Measurements from ENCODE around the gene SYNE4. TPM values are rescaled to one million over a fixed set of nuclear protein-coding genes. Genes with fewer than 3 reads are reported as not detected.

SYNE4 gene
- total and polyA plus RNA-seq, 9 of the 15 experiments (the other 6 are each of a cell fraction or from before 2014, with no cell fraction given) = 0.03 to 0.65 (median 0.29) TPM

DNA sequence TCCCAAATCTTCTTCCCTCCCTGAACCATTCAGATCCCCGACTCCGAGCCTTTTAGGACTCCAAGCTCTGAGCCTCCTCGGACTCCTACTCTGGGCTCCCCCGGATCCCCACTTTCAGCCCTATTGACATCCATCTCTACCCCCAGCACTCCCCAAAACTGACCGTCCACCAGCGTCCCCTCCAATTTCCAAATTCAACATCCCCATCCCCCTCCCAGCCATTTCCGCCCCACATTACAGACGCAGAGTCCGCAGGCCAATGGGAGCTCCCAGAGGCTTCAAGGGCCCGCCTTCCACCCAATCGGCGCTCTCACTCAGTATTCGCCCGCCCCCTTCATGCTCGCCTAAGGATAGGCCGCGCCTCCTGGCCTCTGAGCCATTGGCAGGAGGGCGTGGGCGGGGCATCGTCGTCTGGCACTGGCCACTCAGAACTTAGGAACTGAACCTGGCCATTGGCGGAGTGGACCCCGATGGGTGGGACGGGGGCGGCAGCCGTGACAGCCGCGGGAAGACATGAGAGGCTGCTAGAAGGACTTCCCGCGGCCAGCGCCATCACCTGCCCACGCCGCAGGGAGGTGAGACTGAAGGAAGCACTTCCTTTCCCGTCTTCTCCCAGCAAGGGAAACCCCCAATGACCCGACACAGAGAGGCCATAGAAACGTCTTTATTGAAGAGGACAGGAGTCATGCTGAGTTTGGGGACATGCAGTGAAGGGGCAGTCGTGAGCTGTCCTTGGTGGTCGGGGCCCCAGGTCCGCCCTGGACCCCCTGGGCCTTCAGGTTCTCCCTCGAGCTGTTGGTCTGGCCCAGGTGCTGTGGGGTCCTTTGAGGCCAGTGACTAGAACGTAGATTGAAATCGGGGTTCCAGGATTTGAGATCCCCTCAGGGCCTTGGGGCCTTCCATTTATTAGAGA, 5.7 kb upstream of the SYNE4 start, which contains the start of gene ALKBH6 (continued):
- no peak for TF ChIP-seq FOXM1 (IDR thresholded peaks at IDR 0.05; ENCODE audit: low read depth)
- TF ChIP-seq FOXM1 (CRISPR knock-in tag; IDR thresholded peaks at IDR 0.05; ENCODE audit: low read depth) = no peak
- no peak for TF ChIP-seq BRD4 (IDR thresholded peaks at IDR 0.05)
- TF ChIP-seq FOS (IDR thresholded peaks at IDR 0.05; ENCODE audit: extremely low read depth, insufficient read length) = peak; percentile 94
- TF ChIP-seq, protein P1, sequence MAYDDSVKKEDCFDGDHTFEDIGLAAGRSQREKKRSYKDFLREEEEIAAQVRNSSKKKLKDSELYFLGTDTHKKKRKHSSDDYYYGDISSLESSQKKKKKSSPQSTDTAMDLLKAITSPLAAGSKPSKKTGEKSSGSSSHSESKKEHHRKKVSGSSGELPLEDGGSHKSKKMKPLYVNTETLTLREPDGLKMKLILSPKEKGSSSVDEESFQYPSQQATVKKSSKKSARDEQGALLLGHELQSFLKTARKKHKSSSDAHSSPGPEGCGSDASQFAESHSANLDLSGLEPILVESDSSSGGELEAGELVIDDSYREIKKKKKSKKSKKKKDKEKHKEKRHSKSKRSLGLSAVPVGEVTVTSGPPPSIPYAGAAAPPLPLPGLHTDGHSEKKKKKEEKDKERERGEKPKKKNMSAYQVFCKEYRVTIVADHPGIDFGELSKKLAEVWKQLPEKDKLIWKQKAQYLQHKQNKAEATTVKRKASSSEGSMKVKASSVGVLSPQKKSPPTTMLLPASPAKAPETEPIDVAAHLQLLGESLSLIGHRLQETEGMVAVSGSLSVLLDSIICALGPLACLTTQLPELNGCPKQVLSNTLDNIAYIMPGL (CRISPR knock-in tag; IDR thresholded peaks at IDR 0.05) = no peak
- TF ChIP-seq HNRNPK (IDR thresholded peaks at IDR 0.05; ENCODE audit: low read depth, low read length, poor library complexity, severe bottlenecking) = no peak
- TF ChIP-seq, protein P2, sequence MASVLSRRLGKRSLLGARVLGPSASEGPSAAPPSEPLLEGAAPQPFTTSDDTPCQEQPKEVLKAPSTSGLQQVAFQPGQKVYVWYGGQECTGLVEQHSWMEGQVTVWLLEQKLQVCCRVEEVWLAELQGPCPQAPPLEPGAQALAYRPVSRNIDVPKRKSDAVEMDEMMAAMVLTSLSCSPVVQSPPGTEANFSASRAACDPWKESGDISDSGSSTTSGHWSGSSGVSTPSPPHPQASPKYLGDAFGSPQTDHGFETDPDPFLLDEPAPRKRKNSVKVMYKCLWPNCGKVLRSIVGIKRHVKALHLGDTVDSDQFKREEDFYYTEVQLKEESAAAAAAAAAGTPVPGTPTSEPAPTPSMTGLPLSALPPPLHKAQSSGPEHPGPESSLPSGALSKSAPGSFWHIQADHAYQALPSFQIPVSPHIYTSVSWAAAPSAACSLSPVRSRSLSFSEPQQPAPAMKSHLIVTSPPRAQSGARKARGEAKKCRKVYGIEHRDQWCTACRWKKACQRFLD (CRISPR knock-in tag; IDR thresholded peaks at IDR 0.05) = no peak
- no peak for TF ChIP-seq ZNF324 (CRISPR knock-in tag; IDR thresholded peaks at IDR 0.05)
- TF ChIP-seq ZNF146 (CRISPR knock-in tag; IDR thresholded peaks at IDR 0.05; ENCODE audit: unreplicated experiment) = no peak
- TF ChIP-seq PML (IDR thresholded peaks at IDR 0.05; ENCODE audit: low read length) = peak; percentile 67; the same call in 1 of the 2 replicates
- no peak for TF ChIP-seq PTBP1 (IDR thresholded peaks at IDR 0.05; ENCODE audit: low read depth, low read length)
- no peak for TF ChIP-seq TAF15 (IDR thresholded peaks at IDR 0.05; ENCODE audit: low read depth, low read length)
- TF ChIP-seq NONO (IDR thresholded peaks at IDR 0.05; ENCODE audit: low read depth in 2 of 2, low read length in 1 of 2) = no peak
- TF ChIP-seq FOXJ3 (CRISPR knock-in tag; IDR thresholded peaks at IDR 0.05) = no peak
- TF ChIP-seq JUND (IDR thresholded peaks at IDR 0.05; ENCODE audit: borderline replicate concordance, low read depth, low read length) = 0 out of 2 replicates have a peak, but pooled peaks have one; percentile 17
- TF ChIP-seq JUND (tag; IDR thresholded peaks at IDR 0.05; ENCODE audit: borderline replicate concordance, low read depth, low read length) = no peak
- no peak for TF ChIP-seq ZNF449 (CRISPR knock-in tag; IDR thresholded peaks at IDR 0.05)
- TF ChIP-seq UBTF (IDR thresholded peaks at IDR 0.05; ENCODE audit: borderline replicate concordance in 1 of 2, low read depth in 2 of 2, low read length in 2 of 2) = no peak
- peak; percentile 36; the same call in 1 of the 2 replicates for TF ChIP-seq MIER1 (IDR thresholded peaks at IDR 0.05; ENCODE audit: low read depth)
- TF ChIP-seq BHLHE40 (IDR thresholded peaks at IDR 0.05; ENCODE audit: low read length) = no peak
- TF ChIP-seq ZNF436 (CRISPR knock-in tag; IDR thresholded peaks at IDR 0.05) = no peak

All from K562 (cell line).